Measurements from ENCODE around the gene P3R3URF. TPM values are rescaled to one million over a fixed set of nuclear protein-coding genes. Genes with fewer than 3 reads are reported as not detected.

P3R3URF gene
- total RNA-seq, 1 donor from 2014 or later = not detected

- Histone ChIP-seq H3K4me1 (ENCODE audit: insufficient read depth, low read length) (peaks cover 9% of the 10 kb centered on the region), H3K9ac (ENCODE audit: low read length) (no peak overlapping the region), H2AFZ (ENCODE audit: low read depth, low read length) (no peak overlapping the region), H4K20me1 (ENCODE audit: insufficient read depth, low read length) (no peaks in the 10 kb centered on the region), H3K4me2 (ENCODE audit: low read length) (no peak overlapping the region), H3K27ac (ENCODE audit: low read depth, low read length) (no peak overlapping the region), H3K79me2 (ENCODE audit: insufficient read depth, low read length) (no peaks in the 10 kb centered on the region), H3K4me3 (ENCODE audit: insufficient read depth, low read depth, low read length) (no peak overlapping the region), H3K9me3 (ENCODE audit: insufficient read depth, low read depth, low read length) (no peaks in the 10 kb centered on the region), H3K36me3 (ENCODE audit: insufficient read depth, low read length) (no peaks in the 10 kb centered on the region), H3K27me3 (ENCODE audit: insufficient read depth, low read length) (peaks cover 2% of the 10 kb centered on the region)
- Mint-ChIP-seq H3K4me1 (ENCODE audit: low read depth, unreplicated experiment) (peaks cover 27% of the 10 kb centered on the region), H3K9me3 (ENCODE audit: unreplicated experiment) (peaks cover 3% of the 10 kb centered on the region), H3K4me3 (ENCODE audit: unreplicated experiment) (no peak overlapping the region), H3K36me3 (ENCODE audit: low read depth, unreplicated experiment) (no peaks in the 10 kb centered on the region), H3K27me3 (ENCODE audit: low read depth, unreplicated experiment) (peaks cover 4% of the 10 kb centered on the region), H3K27ac (ENCODE audit: unreplicated experiment) (no peak overlapping the region)
- DNase-seq (ENCODE audit: low read depth) (no peak), FAIRE-seq (no peak)
- TF ChIP-seq EZH2 (IDR thresholded peaks at IDR 0.05; ENCODE audit: insufficient read depth, low read length) (no peak), CTCF (IDR thresholded peaks at IDR 0.05; ENCODE audit: insufficient read depth, low read depth, low read length) (no peak)
Observed at GRCh38 chr1:46148318-46148717, 28.0 kb downstream of the P3R3URF start.

GRCh38 chr1:46137916-46138315 lies 38.4 kb downstream of the P3R3URF start:
- Histone ChIP-seq H3K9me3 (ENCODE audit: insufficient read depth, low read depth, low read length) (no peaks in the 10 kb centered on the region), H3K27ac (ENCODE audit: low read depth, low read length) (no peak overlapping the region), H2AFZ (ENCODE audit: low read depth, low read length) (peak overlapping the region; percentile 37)

More at GRCh38 chr1:46137916-46138315, 38.4 kb downstream of the P3R3URF start:
- FAIRE-seq (no peak), DNase-seq (ENCODE audit: low read depth) (peak; percentile 60)
- H3K27ac Mint-ChIP-seq (ENCODE audit: unreplicated experiment) = peak overlapping the region; percentile 68
- Histone ChIP-seq H3K4me1 (ENCODE audit: insufficient read depth, low read length) (peaks cover 20% of the 10 kb centered on the region), H3K27me3 (ENCODE audit: insufficient read depth, low read length) (no peaks in the 10 kb centered on the region), H3K79me2 (ENCODE audit: insufficient read depth, low read length) (no peaks in the 10 kb centered on the region), H3K4me2 (ENCODE audit: low read length) (peak overlapping the region; percentile 78), H3K4me3 (ENCODE audit: insufficient read depth, low read depth, low read length) (peak overlapping the region; percentile 43), H3K9ac (ENCODE audit: low read length) (peak overlapping the region; percentile 53), H4K20me1 (ENCODE audit: insufficient read depth, low read length) (no peaks in the 10 kb centered on the region), H3K36me3 (ENCODE audit: insufficient read depth, low read length) (no peaks in the 10 kb centered on the region)
- H3K4me1 Mint-ChIP-seq (ENCODE audit: low read depth, unreplicated experiment) = peaks cover 21% of the 10 kb centered on the region
- no peak for TF ChIP-seq CTCF (IDR thresholded peaks at IDR 0.05; ENCODE audit: insufficient read depth, low read depth, low read length)
- no peak for TF ChIP-seq EZH2 (IDR thresholded peaks at IDR 0.05; ENCODE audit: insufficient read depth, low read length)
- H3K9me3 Mint-ChIP-seq (ENCODE audit: unreplicated experiment) = peaks cover 2% of the 10 kb centered on the region
- H3K36me3 Mint-ChIP-seq (ENCODE audit: low read depth, unreplicated experiment) = no peaks in the 10 kb centered on the region
- H3K27me3 Mint-ChIP-seq (ENCODE audit: low read depth, unreplicated experiment) = no peaks in the 10 kb centered on the region
- no peak overlapping the region for H3K4me3 Mint-ChIP-seq (ENCODE audit: unreplicated experiment)
